CD4-positive, alpha-beta memory T cell (primary cell): ENCODE data around the gene RGSL1. TPM values are rescaled to one million over a fixed set of nuclear protein-coding genes. Genes with fewer than 3 reads are reported as not detected.
A peak's percentile ranks its signal among the peaks of the same experiment; 100 is the strongest.

ENCODE experiments used
- CTCF ChIA-PET: fragments of 350-600 bp; sonication (Branson Sonifier 250); formaldehyde crosslinking; loops from one replicate; lab custom pipeline; 2021; ENCODE audit warnings: inconsistent platforms; ENCODE audit not compliant: partially characterized antibody; lab: Charles Lee
- POLR2A ChIA-PET: fragments of 350-600 bp; sonication (Branson Sonifier 250); formaldehyde crosslinking; loops from one replicate; lab custom pipeline; 2021; ENCODE audit not compliant: partially characterized antibody; lab: Charles Lee
- DNase-seq, 5 donors: peaks; one replicate each; pipeline versions ENCODE4 v3.0.0 to v3.0.0-alpha.2; 2020 to 2022; ENCODE audit warnings: mixed read lengths in 1 of 5
- H3K27ac ChIP-seq: one replicate; pipeline ENCODE4 v1.7.0; 2013; ENCODE audit warnings: low read depth, low read length
- H3K27me3 ChIP-seq: 2 replicates; pipeline ENCODE4 v1.7.0; 2013; ENCODE audit warnings: mild to moderate bottlenecking, low read length, moderate library complexity; ENCODE audit not compliant: insufficient read depth
- H3K36me3 ChIP-seq: 2 replicates; pipeline ENCODE4 v1.7.0; 2013; ENCODE audit warnings: mild to moderate bottlenecking, low read length, moderate library complexity; ENCODE audit not compliant: insufficient read depth
- H3K4me1 ChIP-seq: 2 replicates; pipeline ENCODE4 v1.7.0; 2013; ENCODE audit warnings: mild to moderate bottlenecking, low read length, moderate library complexity; ENCODE audit not compliant: insufficient read depth
- H3K4me3 ChIP-seq, 2 donors: one replicate each; pipeline ENCODE4 v1.7.0; 2013; ENCODE audit warnings: low read length in 2 of 2, mild to moderate bottlenecking in 1 of 2
- H3K9me3 ChIP-seq, 2 donors: one replicate each; pipeline ENCODE4 v1.7.0; 2013; ENCODE audit warnings: low read length in 2 of 2, control low read depth in 1 of 2; ENCODE audit not compliant: control insufficient read depth in 1 of 2
- H3K27ac Mint-ChIP-seq, 7 donors: one replicate each; pipeline ENCODE4 v1.8.0; 2020 to 2021; ENCODE audit warnings: mixed read lengths in 7 of 7, mild to moderate bottlenecking in 6 of 7, inconsistent platforms in 3 of 7, moderate library complexity in 3 of 7
- H3K27me3 Mint-ChIP-seq, 2 donors: one replicate each; pipeline ENCODE4 v1.8.0; 2020 to 2021; ENCODE audit warnings: mixed read lengths in 2 of 2
- H3K36me3 Mint-ChIP-seq, 2 donors: one replicate each; pipeline ENCODE4 v1.8.0; 2020 to 2021; ENCODE audit warnings: mixed read lengths in 2 of 2, inconsistent platforms in 1 of 2, mild to moderate bottlenecking in 1 of 2
- H3K4me1 Mint-ChIP-seq, 4 donors: one replicate each; pipeline ENCODE4 v1.8.0; 2020 to 2021; ENCODE audit warnings: mixed read lengths in 4 of 4, mild to moderate bottlenecking in 1 of 4
- H3K4me3 Mint-ChIP-seq, 8 donors: one replicate each; pipeline ENCODE4 v1.8.0; 2020 to 2021; ENCODE audit warnings: mixed read lengths in 8 of 8, mild to moderate bottlenecking in 7 of 8, moderate library complexity in 6 of 8, inconsistent platforms in 3 of 8
- H3K9me3 Mint-ChIP-seq, 8 donors: one replicate each; pipeline ENCODE4 v1.8.0; 2020 to 2021; ENCODE audit warnings: mixed read lengths in 8 of 8, mild to moderate bottlenecking in 5 of 8, inconsistent platforms in 3 of 8, moderate library complexity in 1 of 8
- intact Hi-C: fragments of 100-400 bp; cut with micrococcal nuclease; formaldehyde crosslinking; loops from one replicate; pipeline ENCODE4 v1.15.1; 2023
- polyA plus RNA-seq, 2 donors: library from polyadenylated mRNA; unstranded; fragments of 300-500 nt; fragmentation: Illumina TruSeq; gene quantifications; one replicate each; pipeline ENCODE4 v1.2.3, GENCODE V29; 2021
- total RNA-seq, 2 experiments: library from RNA; stranded (reverse); gene quantifications; one replicate each; pipeline ENCODE4 v1.2.3, GENCODE V29; 2021

The RGSL1 gene
- total and polyA plus RNA-seq, 4 experiments from 2014 or later, result 0.07 TPM; not detected in 3

DNA sequence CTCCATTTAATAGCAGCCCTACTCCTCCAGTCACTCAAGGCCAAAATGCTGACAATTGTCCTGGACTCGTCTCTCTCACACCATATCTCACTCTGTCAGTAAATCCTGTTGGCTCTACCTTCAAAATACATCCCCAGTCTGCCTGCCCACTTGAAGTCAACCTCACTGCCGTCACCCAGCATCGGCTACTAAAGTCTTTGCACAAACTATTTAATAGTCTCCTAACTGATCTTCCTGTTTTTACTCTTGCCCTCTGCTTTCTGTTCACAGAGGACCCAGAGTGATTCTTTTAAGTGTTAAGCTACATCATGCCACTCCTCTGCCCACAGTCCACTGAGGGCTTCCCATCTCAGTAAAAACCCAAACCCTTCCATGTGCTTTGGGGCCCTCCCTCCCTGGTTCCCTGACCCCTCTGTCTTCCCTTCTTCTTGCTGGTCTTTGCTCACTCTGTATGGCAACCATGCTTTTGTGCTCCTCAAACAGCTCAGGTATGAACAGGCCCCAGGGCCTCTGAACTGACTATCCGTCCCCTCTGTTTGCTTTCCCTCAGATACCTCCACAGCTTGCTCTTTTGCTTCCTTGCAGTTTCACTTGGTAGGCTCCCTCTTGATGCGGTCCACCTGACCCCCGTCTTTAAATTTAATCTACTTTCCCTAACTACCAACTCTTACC, 120.1 kb downstream of the RGSL1 start:
- Histone ChIP-seq H3K4me1 (no peaks in the 10 kb centered on the region), H3K9me3 (no peaks in the 10 kb centered on the region), H3K36me3 (peaks cover 11% of the 10 kb centered on the region), H3K27ac (no peak overlapping the region), H3K27me3 (no peaks in the 10 kb centered on the region), H3K4me3 (no peak overlapping the region)
- peaks cover 25% of the 10 kb centered on the region in 2 donors for H3K36me3 Mint-ChIP-seq
- H3K4me1 Mint-ChIP-seq, result no peaks in the 10 kb centered on the region
- no peaks in the 10 kb centered on the region for H3K9me3 Mint-ChIP-seq
- no peak overlapping the region for H3K27ac Mint-ChIP-seq
- no peak for DNase-seq
- no peak overlapping the region for H3K4me3 Mint-ChIP-seq
- ChIA-PET CTCF (no interaction called here), POLR2A (no interaction called here)
- intact Hi-C loops, result no loop called here
- no peaks in the 10 kb centered on the region for H3K27me3 Mint-ChIP-seq

DNA sequence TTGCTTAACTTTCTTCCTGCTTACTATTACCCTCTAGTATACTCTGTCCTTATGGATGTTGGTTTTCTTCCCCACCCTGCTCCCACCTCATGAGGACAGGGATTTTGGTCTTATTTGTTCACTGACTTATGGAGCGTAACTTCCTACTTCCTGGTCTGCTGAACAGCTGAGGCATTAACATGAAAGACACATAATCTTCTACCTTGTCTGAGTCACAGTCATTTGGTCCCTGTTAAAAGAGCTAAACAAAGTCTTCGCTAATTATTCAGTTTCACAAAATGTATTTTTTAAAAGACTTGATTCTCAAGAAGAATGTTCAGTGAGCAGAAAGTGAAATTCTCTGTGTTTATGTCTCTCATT, 120.6 kb downstream of the RGSL1 start:
- Histone ChIP-seq H3K4me1 (no peaks in the 10 kb centered on the region), H3K9me3 (no peaks in the 10 kb centered on the region), H3K4me3 (no peak overlapping the region), H3K36me3 (peaks cover 16% of the 10 kb centered on the region), H3K27ac (no peak overlapping the region), H3K27me3 (no peaks in the 10 kb centered on the region)
- H3K4me1 Mint-ChIP-seq, result no peaks in the 10 kb centered on the region
- POLR2A ChIA-PET, result no interaction called here
- no peaks in the 10 kb centered on the region for H3K27me3 Mint-ChIP-seq
- DNase-seq, result no peak
- H3K9me3 Mint-ChIP-seq, result no peaks in the 10 kb centered on the region
- peaks cover 30 to 31% of the 10 kb centered on the region in 2 donors for H3K36me3 Mint-ChIP-seq
- H3K4me3 Mint-ChIP-seq, result no peak overlapping the region
- CTCF ChIA-PET, result no interaction called here
- intact Hi-C loops, result no loop called here
- H3K27ac Mint-ChIP-seq, result no peak overlapping the region

DNA sequence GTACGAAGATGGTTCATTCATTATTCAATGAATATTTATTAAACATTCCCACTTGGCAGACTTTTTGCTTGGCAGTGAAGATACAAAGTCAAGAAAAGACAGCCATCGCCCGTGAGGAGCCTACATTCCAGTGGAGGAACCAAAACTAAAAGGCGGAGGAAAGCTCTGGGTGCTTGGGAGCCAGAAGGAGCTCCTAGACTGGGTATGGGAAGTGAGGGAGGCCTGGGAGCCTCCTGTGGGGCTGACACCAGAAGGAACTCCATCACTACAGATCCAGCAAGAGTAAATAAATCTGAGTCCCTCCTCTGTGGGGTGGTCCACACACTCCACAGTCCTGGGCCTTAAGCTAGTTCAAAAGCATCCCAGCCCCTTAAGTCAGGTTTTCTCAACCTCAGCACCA, 124.2 kb downstream of the RGSL1 start:
- Mint-ChIP-seq H3K4me3 (no peak overlapping the region), H3K27me3 (no peaks in the 10 kb centered on the region), H3K9me3 (no peaks in the 10 kb centered on the region), H3K36me3 (peaks cover 52 to 54% of the 10 kb centered on the region in 2 donors), H3K4me1 (peaks cover 8 to 16% (median 12%) of the 10 kb centered on the region in 4 donors), H3K27ac (no peak overlapping the region)
- Histone ChIP-seq H3K27ac (no peak overlapping the region), H3K4me1 (no peaks in the 10 kb centered on the region), H3K27me3 (no peaks in the 10 kb centered on the region), H3K36me3 (peaks cover 21% of the 10 kb centered on the region), H3K9me3 (no peaks in the 10 kb centered on the region), H3K4me3 (no peak overlapping the region)
- intact Hi-C loops, result no loop called here
- POLR2A ChIA-PET, result no interaction called here
- no peak for DNase-seq
- CTCF ChIA-PET, result no interaction called here

DNA sequence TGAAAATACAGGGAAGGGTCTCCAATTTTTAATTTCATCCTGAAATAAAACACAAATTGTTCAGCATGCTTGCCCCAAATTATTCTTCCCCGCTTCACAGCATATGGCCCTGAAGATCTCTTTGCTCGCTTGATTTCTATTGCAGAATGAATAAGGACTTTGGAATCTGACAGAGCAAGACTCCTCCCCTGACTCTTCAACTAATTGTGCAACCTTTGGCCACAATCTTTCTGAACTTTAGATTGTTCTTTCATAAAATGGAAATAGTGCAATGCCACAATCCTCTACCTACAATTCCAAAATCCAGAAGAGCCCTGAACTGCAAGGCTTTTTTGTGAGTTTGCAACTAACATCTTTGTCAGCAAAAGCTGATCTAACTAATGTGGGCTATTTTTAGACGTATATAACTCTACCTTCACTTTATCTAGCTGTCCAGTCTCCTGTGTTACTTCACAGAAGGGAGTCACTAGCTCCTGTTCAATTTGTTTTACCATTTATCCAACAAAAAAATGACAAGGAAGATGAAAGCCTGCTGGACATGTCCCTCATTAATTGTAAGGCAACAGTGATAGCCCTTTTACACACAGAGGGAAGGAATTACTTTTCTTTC, 125.7 kb downstream of the RGSL1 start:
- Histone ChIP-seq H3K4me1 (no peaks in the 10 kb centered on the region), H3K36me3 (peaks cover 36% of the 10 kb centered on the region), H3K27ac (no peak overlapping the region), H3K9me3 (no peaks in the 10 kb centered on the region), H3K27me3 (no peaks in the 10 kb centered on the region), H3K4me3 (no peak overlapping the region)
- ChIA-PET CTCF (interaction anchor here (1.7 kb wide), 1 partner anchor 20 kb away, joined by 5 read pairs; no protein-coding TSS in a partner anchor), POLR2A (no interaction called here)
- H3K4me3 Mint-ChIP-seq, result no peak overlapping the region
- H3K27ac Mint-ChIP-seq, result no peak overlapping the region
- DNase-seq, result no peak
- peaks cover 14 to 29% (median 19%) of the 10 kb centered on the region in 4 donors for H3K4me1 Mint-ChIP-seq
- no peaks in the 10 kb centered on the region for H3K27me3 Mint-ChIP-seq
- H3K36me3 Mint-ChIP-seq, result peaks cover 65 to 69% of the 10 kb centered on the region in 2 donors
- intact Hi-C loops, result no loop called here
- no peaks in the 10 kb centered on the region for H3K9me3 Mint-ChIP-seq

DNA sequence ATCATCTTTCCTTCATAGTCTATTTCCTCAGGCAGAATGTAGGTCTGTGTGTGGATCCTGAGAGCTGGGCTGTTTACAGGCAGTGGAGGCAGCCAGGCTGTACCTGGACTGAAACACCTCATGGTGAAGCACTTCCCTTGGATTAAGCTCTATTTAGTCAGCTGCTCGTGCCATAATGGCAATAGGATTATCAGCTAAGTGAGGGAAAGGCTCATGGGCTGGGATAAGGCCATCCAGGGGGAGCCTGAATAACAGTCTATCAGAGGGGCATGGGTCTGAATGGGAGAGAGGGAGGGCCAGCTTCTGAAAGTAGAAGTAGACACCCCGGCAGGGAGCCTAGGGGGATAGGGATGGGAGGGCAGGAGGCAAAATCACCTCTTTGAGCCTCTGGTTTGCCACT, 130.8 kb downstream of the RGSL1 start:
- no peaks in the 10 kb centered on the region for H3K9me3 ChIP-seq
- H3K27ac ChIP-seq, result no peak overlapping the region
- no peak for DNase-seq
- no peaks in the 10 kb centered on the region for H3K27me3 ChIP-seq
- CTCF ChIA-PET, result no interaction called here
- peak overlapping the region in 1 of 7 donors; percentile 23 for H3K27ac Mint-ChIP-seq
- intact Hi-C loops, result no loop called here
- H3K36me3 Mint-ChIP-seq, result peaks cover 79 to 84% of the 10 kb centered on the region in 2 donors
- no peaks in the 10 kb centered on the region for H3K9me3 Mint-ChIP-seq
- peaks cover 34% of the 10 kb centered on the region for H3K36me3 ChIP-seq
- no peak overlapping the region for H3K4me3 ChIP-seq
- no peak overlapping the region for H3K4me3 Mint-ChIP-seq
- peaks cover 32% of the 10 kb centered on the region for H3K4me1 ChIP-seq
- POLR2A ChIA-PET, result no interaction called here
- peaks cover 50 to 72% (median 56%) of the 10 kb centered on the region in 4 donors for H3K4me1 Mint-ChIP-seq
- no peaks in the 10 kb centered on the region for H3K27me3 Mint-ChIP-seq

DNA sequence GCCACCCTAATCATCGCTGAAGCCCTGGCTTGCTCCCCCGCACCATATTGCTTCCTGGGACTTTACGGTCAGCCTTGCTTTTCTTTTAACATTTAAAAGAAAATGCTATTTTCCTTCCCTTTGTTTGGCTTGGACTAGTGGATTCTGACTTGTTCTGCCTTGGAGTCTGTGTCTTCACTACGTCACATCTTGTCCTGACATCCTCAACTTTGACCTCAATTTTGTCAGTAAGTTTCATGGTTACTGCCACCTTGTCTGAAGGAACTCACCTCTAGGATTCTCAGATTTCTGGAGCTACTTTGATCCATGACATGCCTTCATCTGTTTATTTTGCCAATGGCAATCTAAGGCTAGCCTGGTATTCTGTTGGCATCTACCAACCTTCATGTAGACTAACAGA, 134.8 kb downstream of the RGSL1 start:
- H3K36me3 ChIP-seq, result peaks cover 24% of the 10 kb centered on the region
- intact Hi-C loops, result no loop called here
- H3K4me1 ChIP-seq, result peaks cover 58% of the 10 kb centered on the region
- Mint-ChIP-seq H3K4me1 (peaks cover 57 to 87% (median 62%) of the 10 kb centered on the region in 4 donors), H3K27me3 (no peaks in the 10 kb centered on the region), H3K4me3 (peak overlapping the region; percentile 14 to 86 (median 74)), H3K36me3 (peaks cover 67 to 81% of the 10 kb centered on the region in 2 donors), H3K27ac (peak overlapping the region in 1 of 7 donors; percentile 81), H3K9me3 (peaks cover 0 to 4% (median 0%) of the 10 kb centered on the region in 8 donors)
- H3K9me3 ChIP-seq, result no peaks in the 10 kb centered on the region
- H3K27me3 ChIP-seq, result no peaks in the 10 kb centered on the region
- ChIA-PET CTCF (interaction anchor here (1.0 kb wide), 1 partner anchor 11 kb away, joined by 3 read pairs; no protein-coding TSS in a partner anchor), POLR2A (no interaction called here)
- H3K27ac ChIP-seq, result no peak overlapping the region
- H3K4me3 ChIP-seq, result no peak overlapping the region
- DNase-seq, result no peak

DNA sequence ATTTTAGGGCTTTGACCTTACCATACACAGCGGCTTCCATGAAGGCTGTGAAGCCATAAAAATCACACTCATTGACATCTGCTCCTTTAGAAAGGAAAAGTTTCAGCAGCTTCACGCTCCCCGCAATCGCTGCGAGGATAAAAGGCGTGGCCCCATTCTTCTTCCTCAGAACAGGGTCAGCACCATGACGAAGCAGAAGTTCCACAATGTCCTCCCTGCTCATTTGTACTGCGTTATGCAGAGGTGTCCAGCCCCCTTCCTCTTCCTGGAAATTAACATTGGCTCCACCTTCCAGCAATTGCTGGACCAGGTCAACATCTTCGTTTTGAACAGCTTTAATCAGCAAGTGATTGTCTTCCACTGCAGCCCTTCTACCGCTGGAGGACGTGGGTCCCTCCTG, 136.4 kb downstream of the RGSL1 start:
- H3K27me3 Mint-ChIP-seq, result no peaks in the 10 kb centered on the region
- CTCF ChIA-PET, result interaction anchor here (0.8 to 5.4 kb wide), 2 partner anchors 9 to 199 kb away, joined by 3 to 69 read pairs; no protein-coding TSS in a partner anchor
- peaks cover 60% of the 10 kb centered on the region for H3K4me1 ChIP-seq

More for the DNA sequence above, 136.4 kb downstream of the RGSL1 start:
- H3K4me3 Mint-ChIP-seq, result peak overlapping the region in 5 of 8 donors; percentile 5 to 86 (median 75)
- Histone ChIP-seq H3K9me3 (no peaks in the 10 kb centered on the region), H3K4me3 (no peak overlapping the region), H3K36me3 (peaks cover 9% of the 10 kb centered on the region), H3K27ac (no peak overlapping the region), H3K27me3 (no peaks in the 10 kb centered on the region)
- H3K4me1 Mint-ChIP-seq, result peaks cover 51 to 79% (median 64%) of the 10 kb centered on the region in 4 donors
- H3K36me3 Mint-ChIP-seq, result peaks cover 52 to 67% of the 10 kb centered on the region in 2 donors
- peaks cover 0 to 4% (median 0%) of the 10 kb centered on the region in 8 donors for H3K9me3 Mint-ChIP-seq
- H3K27ac Mint-ChIP-seq, result peak overlapping the region in 4 of 7 donors; percentile 7 to 48 (median 34)
- POLR2A ChIA-PET, result no interaction called here
- intact Hi-C loops, result no loop called here
- no peak for DNase-seq
